GM19239 (cell line): ENCODE results near the gene TULP4.
A peak's percentile ranks its signal among the peaks of the same experiment; 100 is the strongest.
"Not testable (repeated sequence)": the region's sequence is repeated elsewhere in the genome, so short reads cannot be mapped to it uniquely, and the experiment has no call there.

Experiments used
- DNase-seq: peaks from one replicate; pipeline ENCODE4 v3.0.0; 2011; ENCODE audit warnings: low spot score; ENCODE audit not compliant: insufficient read length
- FAIRE-seq: peaks from 2 replicates; lab custom pipeline; 2011; peaks lifted over from hg19 to GRCh38; lab: Jason Lieb, UNC

Gene TULP4

GRCh38 chr6:158452191-158452590, 139.9 kb downstream of the TULP4 start:
- FAIRE-seq: no peak
- DNase-seq: no peak

GRCh38 chr6:158457131-158457530, 144.9 kb downstream of the TULP4 start:
- no peak for DNase-seq
- no peak for FAIRE-seq

GRCh38 chr6:158457616-158458278, 145.5 kb downstream of the TULP4 start:
- no peak for FAIRE-seq
- DNase-seq: no peak

DNA sequence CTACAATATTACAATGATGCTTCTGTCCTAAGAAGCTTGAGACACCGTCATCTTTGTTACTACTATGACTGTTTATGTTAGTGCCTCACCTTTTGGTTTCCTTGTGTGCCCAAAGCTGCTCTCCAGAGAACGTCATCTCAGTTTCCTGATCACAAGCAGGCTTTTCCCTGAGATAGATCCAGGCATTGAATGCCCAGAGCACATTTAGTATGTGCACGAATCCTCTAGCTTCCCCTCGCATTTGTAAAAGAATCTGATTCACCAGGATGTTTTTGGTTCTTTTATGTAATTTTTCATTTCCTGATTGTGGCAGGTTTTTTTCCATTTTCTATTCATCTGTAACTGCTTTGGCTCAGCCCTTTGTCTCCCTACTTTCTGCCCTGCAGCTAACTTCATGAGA, 147.5 kb downstream of the TULP4 start:
- FAIRE-seq (no peak), DNase-seq (no peak)

DNA sequence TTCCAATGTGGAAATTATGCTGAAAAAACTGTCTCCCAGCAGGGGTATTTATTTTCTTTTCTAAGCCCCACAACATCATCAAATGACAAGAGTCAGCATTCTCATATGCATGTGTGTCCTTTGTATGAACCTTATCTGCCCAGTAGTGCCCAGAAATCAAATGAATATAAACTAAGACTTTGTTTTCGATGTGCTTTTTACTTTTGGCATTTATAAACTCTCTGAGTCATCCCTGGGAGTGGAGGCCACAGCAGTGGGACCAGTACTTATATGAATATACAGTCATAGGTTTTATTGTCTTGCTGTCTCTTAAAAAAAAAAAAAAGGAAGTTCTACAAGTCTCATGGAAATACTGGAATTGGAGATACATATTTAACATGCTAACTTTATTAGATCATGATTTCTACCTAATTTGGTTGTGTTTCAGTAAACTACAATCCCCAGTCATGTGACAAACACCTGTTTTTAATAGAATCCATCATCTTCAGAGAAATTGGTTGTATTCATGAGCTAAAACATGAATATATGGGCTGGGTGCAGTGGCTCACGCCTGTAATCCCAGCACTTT, 148.4 kb downstream of the TULP4 start:
- FAIRE-seq: no peak
- DNase-seq: no peak

DNA sequence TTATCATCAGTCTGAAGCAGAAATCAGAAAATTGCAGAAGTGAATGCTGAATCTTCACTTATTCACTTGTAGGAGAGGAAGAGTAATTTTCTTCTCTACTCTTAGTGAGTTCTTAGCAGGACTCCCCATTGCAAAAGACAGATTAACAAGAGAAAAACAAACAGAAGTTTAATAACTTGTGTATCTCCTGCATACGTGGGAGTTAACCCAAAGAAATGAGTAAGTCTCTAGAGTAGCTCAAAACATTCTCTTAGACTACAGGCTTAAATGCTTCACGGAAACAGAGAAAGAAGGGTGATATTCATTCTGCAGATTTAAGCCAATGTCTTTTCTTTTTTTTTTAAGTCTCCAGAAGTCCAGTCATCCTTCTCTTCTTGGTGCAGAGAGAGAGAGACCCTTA, 149.7 kb downstream of the TULP4 start:
- DNase-seq (no peak), FAIRE-seq (no peak)

- no peak for DNase-seq
- FAIRE-seq: no peak
Observed at GRCh38 chr6:158464483-158464882, 152.2 kb downstream of the TULP4 start.

DNA sequence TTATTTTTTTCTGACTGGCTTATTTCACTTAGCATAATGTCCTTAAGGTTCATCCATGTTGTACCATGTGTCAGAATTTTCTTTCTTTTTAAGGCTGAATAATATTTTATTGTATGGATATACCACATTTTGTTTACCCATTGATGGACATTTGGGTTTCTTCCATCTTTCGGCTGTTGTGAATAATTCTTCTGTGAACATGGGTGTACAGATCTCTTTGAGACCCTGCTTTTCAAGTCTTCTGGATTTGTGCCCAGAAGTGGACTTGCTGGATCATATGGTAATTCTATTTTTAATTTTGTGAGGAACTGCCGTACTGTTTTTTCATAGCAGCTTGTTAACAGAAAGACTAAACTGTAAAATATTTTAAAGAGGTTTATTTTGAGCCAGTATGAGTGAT, 153.0 kb downstream of the TULP4 start:
- DNase-seq: no peak
- FAIRE-seq: no peak

DNA sequence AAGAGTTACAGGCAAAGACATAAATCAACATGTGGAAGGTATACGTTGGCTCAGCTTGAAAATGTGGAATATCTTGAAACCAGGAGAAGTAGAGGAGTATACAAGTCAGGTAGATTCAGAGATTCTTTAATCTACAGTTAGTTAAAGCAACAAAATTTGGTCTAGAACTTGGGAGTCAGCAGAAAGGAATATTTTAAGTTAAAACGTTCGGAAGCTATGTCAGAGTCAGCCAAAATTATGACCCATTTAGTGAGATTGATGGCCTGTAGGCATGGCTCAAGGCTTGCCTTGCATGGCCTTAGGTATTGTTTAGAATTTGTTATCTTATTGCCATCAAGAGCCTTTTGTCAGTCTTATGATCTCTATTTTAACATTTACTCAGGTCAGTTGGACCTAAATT, 153.5 kb downstream of the TULP4 start:
- no peak for DNase-seq
- FAIRE-seq: no peak

DNA sequence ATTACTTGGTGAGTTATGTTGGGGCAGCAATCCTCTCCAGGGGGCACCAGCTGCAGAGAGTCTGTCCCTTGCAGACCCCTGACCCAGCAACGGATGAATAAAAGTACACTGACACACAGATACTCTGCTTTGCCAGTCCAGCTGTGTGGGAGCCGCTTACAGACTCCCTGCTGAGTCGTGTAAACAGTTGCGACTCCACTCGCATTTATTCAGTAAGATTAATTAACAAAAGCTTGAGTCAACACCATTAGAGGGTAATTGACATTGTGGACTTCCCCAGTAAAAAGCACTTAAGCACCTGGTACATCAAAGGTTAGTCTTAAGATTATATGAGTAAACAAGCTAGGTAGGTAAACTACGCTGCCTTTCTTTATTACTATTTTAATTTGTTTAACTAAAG, 155.7 kb downstream of the TULP4 start:
- DNase-seq: no peak
- FAIRE-seq: no peak

GRCh38 chr6:158468666-158469065, 156.4 kb downstream of the TULP4 start:
- FAIRE-seq: no peak

GRCh38 chr6:158470023-158470422, 157.8 kb downstream of the TULP4 start:
- DNase-seq, FAIRE-seq: not testable (repeated sequence)

More at GRCh38 chr6:158468666-158469065, 156.4 kb downstream of the TULP4 start:
- DNase-seq: no peak

GRCh38 chr6:158471339-158471738, 159.1 kb downstream of the TULP4 start:
- DNase-seq (no peak), FAIRE-seq (no peak)

- no peak for DNase-seq
- FAIRE-seq: no peak
Observed at GRCh38 chr6:158472447-158472846, 160.2 kb downstream of the TULP4 start.

GRCh38 chr6:158474961-158475343, 162.7 kb downstream of the TULP4 start:
- DNase-seq (no peak), FAIRE-seq (no peak)

DNA sequence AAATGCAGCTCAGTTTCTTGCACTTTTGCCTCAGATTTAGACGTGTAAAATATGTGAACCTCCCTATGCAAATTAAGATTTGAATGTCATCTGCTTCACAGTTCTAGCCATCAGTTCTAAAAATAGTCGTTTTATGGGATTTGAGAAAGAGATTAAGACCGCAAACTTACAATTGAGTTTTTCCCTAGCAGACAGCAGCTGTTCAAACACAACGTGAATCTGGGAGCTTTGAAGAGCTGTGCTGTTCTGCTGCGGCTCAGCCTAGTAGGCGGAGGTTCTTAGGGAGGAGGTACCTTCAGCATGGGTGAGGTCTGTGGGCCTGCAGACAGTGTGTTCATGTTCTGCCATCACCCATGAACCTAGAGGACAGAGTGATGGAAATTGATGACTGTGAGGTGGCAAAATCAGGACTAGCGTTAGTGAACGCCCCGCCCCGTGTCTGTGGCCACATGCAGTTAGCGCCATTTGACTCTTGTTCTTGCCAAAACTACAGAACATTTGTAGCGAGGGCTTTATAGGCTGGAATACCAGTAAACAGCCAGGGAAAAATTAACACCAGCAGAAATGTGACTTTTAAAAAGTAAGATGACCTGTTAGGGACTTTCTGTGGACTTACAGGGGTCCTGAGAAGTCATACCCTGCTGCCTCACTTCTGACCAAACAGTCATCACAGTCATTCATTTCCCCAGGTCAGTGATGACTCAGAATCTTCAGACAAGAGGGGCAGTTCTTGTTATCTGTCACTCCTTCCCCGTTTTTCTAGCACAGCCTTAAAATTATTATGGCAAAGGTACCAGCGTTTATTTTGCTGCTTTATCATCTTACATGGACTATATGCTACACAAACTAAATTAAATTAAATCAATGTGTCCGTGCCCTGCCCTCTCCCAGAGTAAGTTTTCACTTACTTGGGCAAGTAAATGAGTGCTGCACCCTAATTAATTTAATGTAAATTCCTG, 163.4 kb downstream of the TULP4 start:
- peak; percentile 96 for FAIRE-seq

DNA sequence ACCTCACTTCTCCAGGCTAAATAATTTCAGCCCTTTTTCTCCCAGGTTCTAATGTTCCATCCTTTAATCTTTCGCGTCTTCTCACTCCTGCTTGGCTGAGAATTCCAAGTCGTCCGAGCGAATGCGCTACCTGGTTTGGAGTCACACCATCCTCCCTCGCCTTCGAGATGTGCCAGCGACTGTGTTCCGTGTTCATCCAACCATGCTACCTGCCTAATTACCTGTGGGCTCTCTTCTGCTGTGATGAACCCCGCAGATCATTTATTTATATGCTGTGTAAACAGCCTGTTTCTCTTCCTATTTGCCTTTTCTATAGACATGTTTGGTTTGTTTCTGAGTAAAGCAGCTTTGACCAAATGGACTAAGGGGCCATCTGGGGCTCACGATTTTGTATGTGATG, 164.1 kb downstream of the TULP4 start:
- DNase-seq (no peak), FAIRE-seq (no peak)

More for the DNA sequence above, 163.4 kb downstream of the TULP4 start:
- DNase-seq: peak; percentile 69

- FAIRE-seq, DNase-seq: not testable (repeated sequence)
Observed at GRCh38 chr6:158477722-158478121, 165.5 kb downstream of the TULP4 start.

GRCh38 chr6:158480989-158481388, 168.7 kb downstream of the TULP4 start:
- FAIRE-seq (no peak), DNase-seq (no peak)

- FAIRE-seq (no peak), DNase-seq (no peak)
Observed at GRCh38 chr6:158481690-158482473, 169.6 kb downstream of the TULP4 start.
